ENCODE measurements around the gene SWAP70. TPM values are rescaled to one million over a fixed set of nuclear protein-coding genes. Genes with fewer than 3 reads are reported as not detected.

The SWAP70 gene
- total and polyA plus RNA-seq, 9 of the 15 experiments (the other 6 are each of a cell fraction or from before 2014, with no cell fraction given), result 1.7 to 4.9 (median 3.9) TPM

DNA sequence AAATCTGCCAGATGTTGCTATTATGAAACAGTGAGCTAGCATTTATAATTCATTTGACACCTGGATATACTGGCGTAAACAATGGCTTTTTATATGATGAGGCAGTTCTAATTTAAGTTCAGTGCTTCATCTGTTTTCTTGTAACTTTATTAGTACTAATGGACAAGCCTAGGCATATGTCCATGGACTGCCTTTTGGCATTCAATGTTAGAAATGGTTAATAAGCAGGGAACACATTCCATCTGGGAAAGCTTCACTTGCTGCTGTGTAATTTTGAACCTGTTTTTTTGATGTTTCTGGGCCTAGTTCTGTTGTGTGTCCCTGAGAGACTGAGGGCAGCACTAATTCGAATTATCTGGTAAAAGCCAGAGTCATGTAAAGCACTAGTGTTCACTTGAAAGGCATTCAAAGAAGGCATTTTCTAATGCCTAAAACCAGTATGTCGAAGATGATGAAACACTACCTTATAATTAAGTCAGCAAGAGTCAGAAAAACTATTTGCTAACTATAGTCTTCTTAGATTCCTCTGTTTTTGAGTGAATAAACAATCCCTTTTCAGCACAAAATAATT, 138.5 kb downstream of the SWAP70 start (continued):
- TF ChIP-seq, protein P1, sequence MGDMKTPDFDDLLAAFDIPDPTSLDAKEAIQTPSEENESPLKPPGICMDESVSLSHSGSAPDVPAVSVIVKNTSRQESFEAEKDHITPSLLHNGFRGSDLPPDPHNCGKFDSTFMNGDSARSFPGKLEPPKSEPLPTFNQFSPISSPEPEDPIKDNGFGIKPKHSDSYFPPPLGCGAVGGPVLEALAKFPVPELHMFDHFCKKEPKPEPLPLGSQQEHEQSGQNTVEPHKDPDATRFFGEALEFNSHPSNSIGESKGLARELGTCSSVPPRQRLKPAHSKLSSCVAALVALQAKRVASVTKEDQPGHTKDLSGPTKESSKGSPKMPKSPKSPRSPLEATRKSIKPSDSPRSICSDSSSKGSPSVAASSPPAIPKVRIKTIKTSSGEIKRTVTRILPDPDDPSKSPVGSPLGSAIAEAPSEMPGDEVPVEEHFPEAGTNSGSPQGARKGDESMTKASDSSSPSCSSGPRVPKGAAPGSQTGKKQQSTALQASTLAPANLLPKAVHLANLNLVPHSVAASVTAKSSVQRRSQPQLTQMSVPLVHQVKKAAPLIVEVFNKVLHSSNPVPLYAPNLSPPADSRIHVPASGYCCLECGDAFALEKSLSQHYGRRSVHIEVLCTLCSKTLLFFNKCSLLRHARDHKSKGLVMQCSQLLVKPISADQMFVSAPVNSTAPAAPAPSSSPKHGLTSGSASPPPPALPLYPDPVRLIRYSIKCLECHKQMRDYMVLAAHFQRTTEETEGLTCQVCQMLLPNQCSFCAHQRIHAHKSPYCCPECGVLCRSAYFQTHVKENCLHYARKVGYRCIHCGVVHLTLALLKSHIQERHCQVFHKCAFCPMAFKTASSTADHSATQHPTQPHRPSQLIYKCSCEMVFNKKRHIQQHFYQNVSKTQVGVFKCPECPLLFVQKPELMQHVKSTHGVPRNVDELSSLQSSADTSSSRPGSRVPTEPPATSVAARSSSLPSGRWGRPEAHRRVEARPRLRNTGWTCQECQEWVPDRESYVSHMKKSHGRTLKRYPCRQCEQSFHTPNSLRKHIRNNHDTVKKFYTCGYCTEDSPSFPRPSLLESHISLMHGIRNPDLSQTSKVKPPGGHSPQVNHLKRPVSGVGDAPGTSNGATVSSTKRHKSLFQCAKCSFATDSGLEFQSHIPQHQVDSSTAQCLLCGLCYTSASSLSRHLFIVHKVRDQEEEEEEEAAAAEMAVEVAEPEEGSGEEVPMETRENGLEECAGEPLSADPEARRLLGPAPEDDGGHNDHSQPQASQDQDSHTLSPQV (IDR thresholded peaks at IDR 0.05), result 0 out of 2 replicates have a peak, but pooled peaks have one; percentile 31
- TF ChIP-seq SMAD4 (CRISPR knock-in tag; conservative IDR thresholded peaks at IDR 0.05), result 0 out of 2 replicates have a peak, but pooled peaks have one; percentile 49
- TF ChIP-seq, protein P2, sequence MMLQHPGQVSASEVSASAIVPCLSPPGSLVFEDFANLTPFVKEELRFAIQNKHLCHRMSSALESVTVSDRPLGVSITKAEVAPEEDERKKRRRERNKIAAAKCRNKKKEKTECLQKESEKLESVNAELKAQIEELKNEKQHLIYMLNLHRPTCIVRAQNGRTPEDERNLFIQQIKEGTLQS (IDR thresholded peaks at IDR 0.05), result peak; percentile 74; the same call in 1 of the 2 replicates
- TF ChIP-seq, protein P2 (CRISPR knock-in tag; conservative IDR thresholded peaks at IDR 0.05), result no peak
- no peak for TF ChIP-seq GABPB2 (CRISPR knock-in tag; conservative IDR thresholded peaks at IDR 0.05)
- TF ChIP-seq, protein P3, sequence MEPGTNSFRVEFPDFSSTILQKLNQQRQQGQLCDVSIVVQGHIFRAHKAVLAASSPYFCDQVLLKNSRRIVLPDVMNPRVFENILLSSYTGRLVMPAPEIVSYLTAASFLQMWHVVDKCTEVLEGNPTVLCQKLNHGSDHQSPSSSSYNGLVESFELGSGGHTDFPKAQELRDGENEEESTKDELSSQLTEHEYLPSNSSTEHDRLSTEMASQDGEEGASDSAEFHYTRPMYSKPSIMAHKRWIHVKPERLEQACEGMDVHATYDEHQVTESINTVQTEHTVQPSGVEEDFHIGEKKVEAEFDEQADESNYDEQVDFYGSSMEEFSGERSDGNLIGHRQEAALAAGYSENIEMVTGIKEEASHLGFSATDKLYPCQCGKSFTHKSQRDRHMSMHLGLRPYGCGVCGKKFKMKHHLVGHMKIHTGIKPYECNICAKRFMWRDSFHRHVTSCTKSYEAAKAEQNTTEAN (CRISPR knock-in tag; IDR thresholded peaks at IDR 0.05), result no peak
- TF ChIP-seq MCM5 (IDR thresholded peaks at IDR 0.05; ENCODE audit: low read depth), result no peak
- TF ChIP-seq, protein P4, sequence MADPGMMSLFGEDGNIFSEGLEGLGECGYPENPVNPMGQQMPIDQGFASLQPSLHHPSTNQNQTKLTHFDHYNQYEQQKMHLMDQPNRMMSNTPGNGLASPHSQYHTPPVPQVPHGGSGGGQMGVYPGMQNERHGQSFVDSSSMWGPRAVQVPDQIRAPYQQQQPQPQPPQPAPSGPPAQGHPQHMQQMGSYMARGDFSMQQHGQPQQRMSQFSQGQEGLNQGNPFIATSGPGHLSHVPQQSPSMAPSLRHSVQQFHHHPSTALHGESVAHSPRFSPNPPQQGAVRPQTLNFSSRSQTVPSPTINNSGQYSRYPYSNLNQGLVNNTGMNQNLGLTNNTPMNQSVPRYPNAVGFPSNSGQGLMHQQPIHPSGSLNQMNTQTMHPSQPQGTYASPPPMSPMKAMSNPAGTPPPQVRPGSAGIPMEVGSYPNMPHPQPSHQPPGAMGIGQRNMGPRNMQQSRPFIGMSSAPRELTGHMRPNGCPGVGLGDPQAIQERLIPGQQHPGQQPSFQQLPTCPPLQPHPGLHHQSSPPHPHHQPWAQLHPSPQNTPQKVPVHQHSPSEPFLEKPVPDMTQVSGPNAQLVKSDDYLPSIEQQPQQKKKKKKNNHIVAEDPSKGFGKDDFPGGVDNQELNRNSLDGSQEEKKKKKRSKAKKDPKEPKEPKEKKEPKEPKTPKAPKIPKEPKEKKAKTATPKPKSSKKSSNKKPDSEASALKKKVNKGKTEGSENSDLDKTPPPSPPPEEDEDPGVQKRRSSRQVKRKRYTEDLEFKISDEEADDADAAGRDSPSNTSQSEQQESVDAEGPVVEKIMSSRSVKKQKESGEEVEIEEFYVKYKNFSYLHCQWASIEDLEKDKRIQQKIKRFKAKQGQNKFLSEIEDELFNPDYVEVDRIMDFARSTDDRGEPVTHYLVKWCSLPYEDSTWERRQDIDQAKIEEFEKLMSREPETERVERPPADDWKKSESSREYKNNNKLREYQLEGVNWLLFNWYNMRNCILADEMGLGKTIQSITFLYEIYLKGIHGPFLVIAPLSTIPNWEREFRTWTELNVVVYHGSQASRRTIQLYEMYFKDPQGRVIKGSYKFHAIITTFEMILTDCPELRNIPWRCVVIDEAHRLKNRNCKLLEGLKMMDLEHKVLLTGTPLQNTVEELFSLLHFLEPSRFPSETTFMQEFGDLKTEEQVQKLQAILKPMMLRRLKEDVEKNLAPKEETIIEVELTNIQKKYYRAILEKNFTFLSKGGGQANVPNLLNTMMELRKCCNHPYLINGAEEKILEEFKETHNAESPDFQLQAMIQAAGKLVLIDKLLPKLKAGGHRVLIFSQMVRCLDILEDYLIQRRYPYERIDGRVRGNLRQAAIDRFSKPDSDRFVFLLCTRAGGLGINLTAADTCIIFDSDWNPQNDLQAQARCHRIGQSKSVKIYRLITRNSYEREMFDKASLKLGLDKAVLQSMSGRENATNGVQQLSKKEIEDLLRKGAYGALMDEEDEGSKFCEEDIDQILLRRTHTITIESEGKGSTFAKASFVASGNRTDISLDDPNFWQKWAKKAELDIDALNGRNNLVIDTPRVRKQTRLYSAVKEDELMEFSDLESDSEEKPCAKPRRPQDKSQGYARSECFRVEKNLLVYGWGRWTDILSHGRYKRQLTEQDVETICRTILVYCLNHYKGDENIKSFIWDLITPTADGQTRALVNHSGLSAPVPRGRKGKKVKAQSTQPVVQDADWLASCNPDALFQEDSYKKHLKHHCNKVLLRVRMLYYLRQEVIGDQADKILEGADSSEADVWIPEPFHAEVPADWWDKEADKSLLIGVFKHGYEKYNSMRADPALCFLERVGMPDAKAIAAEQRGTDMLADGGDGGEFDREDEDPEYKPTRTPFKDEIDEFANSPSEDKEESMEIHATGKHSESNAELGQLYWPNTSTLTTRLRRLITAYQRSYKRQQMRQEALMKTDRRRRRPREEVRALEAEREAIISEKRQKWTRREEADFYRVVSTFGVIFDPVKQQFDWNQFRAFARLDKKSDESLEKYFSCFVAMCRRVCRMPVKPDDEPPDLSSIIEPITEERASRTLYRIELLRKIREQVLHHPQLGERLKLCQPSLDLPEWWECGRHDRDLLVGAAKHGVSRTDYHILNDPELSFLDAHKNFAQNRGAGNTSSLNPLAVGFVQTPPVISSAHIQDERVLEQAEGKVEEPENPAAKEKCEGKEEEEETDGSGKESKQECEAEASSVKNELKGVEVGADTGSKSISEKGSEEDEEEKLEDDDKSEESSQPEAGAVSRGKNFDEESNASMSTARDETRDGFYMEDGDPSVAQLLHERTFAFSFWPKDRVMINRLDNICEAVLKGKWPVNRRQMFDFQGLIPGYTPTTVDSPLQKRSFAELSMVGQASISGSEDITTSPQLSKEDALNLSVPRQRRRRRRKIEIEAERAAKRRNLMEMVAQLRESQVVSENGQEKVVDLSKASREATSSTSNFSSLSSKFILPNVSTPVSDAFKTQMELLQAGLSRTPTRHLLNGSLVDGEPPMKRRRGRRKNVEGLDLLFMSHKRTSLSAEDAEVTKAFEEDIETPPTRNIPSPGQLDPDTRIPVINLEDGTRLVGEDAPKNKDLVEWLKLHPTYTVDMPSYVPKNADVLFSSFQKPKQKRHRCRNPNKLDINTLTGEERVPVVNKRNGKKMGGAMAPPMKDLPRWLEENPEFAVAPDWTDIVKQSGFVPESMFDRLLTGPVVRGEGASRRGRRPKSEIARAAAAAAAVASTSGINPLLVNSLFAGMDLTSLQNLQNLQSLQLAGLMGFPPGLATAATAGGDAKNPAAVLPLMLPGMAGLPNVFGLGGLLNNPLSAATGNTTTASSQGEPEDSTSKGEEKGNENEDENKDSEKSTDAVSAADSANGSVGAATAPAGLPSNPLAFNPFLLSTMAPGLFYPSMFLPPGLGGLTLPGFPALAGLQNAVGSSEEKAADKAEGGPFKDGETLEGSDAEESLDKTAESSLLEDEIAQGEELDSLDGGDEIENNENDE (IDR thresholded peaks at IDR 0.05; ENCODE audit: low read depth, low read length), result no peak
- no peak for TF ChIP-seq ELF2 (CRISPR knock-in tag; IDR thresholded peaks at IDR 0.05)
- no peak for TF ChIP-seq HMG20A (CRISPR knock-in tag; conservative IDR thresholded peaks at IDR 0.05)

All from K562 (cell line).